Natural killer cell (primary cell): ENCODE measurements around the gene TSGA10. TPM values are rescaled to one million over a fixed set of nuclear protein-coding genes. Genes with fewer than 3 reads are reported as not detected.
"Not testable (repeated sequence)": the region's sequence is repeated elsewhere in the genome, so short reads cannot be mapped to it uniquely, and the experiment has no call there.

Experiments
- ATAC-seq, 3 donors: fragments of 150-1000 bp in 2 of 3; fragments of 200-7000 bp in 1 of 3; cut with Tn5 transposase; 1 replicate in 1 of 3; 2 replicates in 2 of 3; pipeline ENCODE4 v1.10.0; 2021; ENCODE audit warnings: mild to moderate bottlenecking in 2 of 3, moderate library complexity in 2 of 3
- DNase-seq, 2 donors: peaks; one replicate each; pipeline versions ENCODE4 v3.0.0 to v3.0.0-alpha.2; 2013 to 2021; ENCODE audit warnings: mixed read lengths in 1 of 2
- H3K27ac ChIP-seq: one replicate; pipeline ENCODE4 v1.5.1; 2013; ENCODE audit warnings: mild to moderate bottlenecking, low read length
- H3K27me3 ChIP-seq: one replicate; pipeline ENCODE4 v1.6.1; 2013; ENCODE audit warnings: low read length; ENCODE audit not compliant: control insufficient read depth, insufficient read depth
- H3K36me3 ChIP-seq: one replicate; pipeline ENCODE4 v1.6.1; 2013; ENCODE audit warnings: low read length; ENCODE audit not compliant: control insufficient read depth, insufficient read depth
- H3K4me1 ChIP-seq: one replicate; pipeline ENCODE4 v1.6.1; 2013; ENCODE audit warnings: low read length; ENCODE audit not compliant: control insufficient read depth, insufficient read depth
- H3K4me3 ChIP-seq: one replicate; pipeline ENCODE4 v1.5.1; 2013; ENCODE audit warnings: low read length
- H3K9me3 ChIP-seq: one replicate; pipeline ENCODE4 v1.6.1; 2013; ENCODE audit warnings: low read length; ENCODE audit not compliant: control insufficient read depth, insufficient read depth
- H3K27ac Mint-ChIP-seq, 2 donors: one replicate each; pipeline ENCODE4 v1.8.0; 2022; ENCODE audit warnings: mild to moderate bottlenecking in 2 of 2, mixed read lengths in 2 of 2, moderate library complexity in 1 of 2
- H3K27me3 Mint-ChIP-seq, 2 donors: one replicate each; pipeline ENCODE4 v1.8.0; 2022; ENCODE audit warnings: low read depth in 2 of 2, mixed read lengths in 2 of 2
- H3K36me3 Mint-ChIP-seq: one replicate; pipeline ENCODE4 v1.8.0; 2022; ENCODE audit warnings: mixed read lengths
- H3K4me1 Mint-ChIP-seq, 2 donors: one replicate each; pipeline ENCODE4 v1.8.0; 2022; ENCODE audit warnings: mixed read lengths in 2 of 2
- H3K4me3 Mint-ChIP-seq: one replicate; pipeline ENCODE4 v1.8.0; 2022; ENCODE audit warnings: mild to moderate bottlenecking, moderate library complexity, mixed read lengths
- H3K9me3 Mint-ChIP-seq, 2 donors: one replicate each; pipeline ENCODE4 v1.8.0; 2022; ENCODE audit warnings: mixed read lengths in 2 of 2
- WGBS: methylation state at CpG from one replicate; pipeline ENCODE4 v1.1.7; 2013; ENCODE audit warnings: missing lambda C conversion rate; ENCODE audit not compliant: insufficient coverage; 5-methylcytosine and 5-hydroxymethylcytosine counted together
- intact Hi-C: fragments of 100-400 bp; cut with micrococcal nuclease; formaldehyde crosslinking; loops from one replicate; pipeline ENCODE4 v1.14.2; 2022
- total RNA-seq, 4 donors: library from RNA; stranded (reverse); fragments of 120-200 nt in 1 of 4; gene quantifications; one replicate each; pipeline versions ENCODE4 v1.2.3 to v1.2.4, GENCODE V29; 2013 to 2022
- TF ChIP-seq, protein P1 (sequence below): fragments of 200-600 bp; IDR thresholded peaks from one replicate; pipeline ENCODE4 v1.8.0; 2022; ENCODE audit warnings: antibody characterized with exemption

TSGA10 gene
- total RNA-seq, 3 donors from 2014 or later (not counting 1 experiment from before 2014, with no cell fraction given): 8.4 to 16.0 (median 11.5) TPM

DNA sequence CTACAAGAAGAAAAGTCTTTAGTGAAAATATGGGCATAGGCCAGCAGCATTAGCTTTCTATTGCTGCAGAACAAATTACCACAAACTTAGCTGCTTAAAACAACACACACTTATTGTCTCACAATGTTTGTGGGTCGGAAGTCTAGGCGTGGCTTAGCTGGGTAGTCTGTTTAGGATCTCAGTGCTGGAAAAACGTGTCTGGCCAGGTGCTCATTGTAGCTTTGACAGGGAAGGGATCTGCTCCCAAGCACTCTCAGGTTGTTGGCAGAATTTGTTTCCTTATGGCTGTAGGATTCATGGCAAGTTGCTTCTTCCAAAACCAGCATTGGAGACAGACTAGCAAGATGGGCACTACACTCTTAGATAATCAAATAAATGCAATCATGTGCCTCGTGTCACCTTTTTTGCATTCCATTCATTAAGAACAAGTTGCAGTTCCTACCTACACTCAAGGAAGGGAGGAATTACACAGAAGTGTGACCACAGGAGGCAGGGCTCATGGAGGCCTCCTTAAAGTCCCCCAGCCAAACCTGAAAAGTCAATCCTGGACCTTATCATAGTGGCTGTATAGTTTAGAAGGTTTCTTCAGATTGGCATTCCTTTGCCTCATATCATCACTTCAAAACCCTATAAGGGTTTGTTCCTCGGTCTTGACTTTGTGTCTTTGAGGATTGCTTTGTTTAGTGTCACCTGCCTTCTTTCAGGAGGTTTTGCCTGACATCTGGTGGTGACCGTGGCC is 43.5 kb upstream of the TSGA10 start:
- Mint-ChIP-seq H3K4me1 (peaks cover 0 to 9% of the 10 kb centered on the region in 2 donors), H3K4me3 (no peak overlapping the region), H3K36me3 (no peaks in the 10 kb centered on the region), H3K27ac (no peak overlapping the region), H3K27me3 (no peaks in the 10 kb centered on the region), H3K9me3 (no peaks in the 10 kb centered on the region)
- Histone ChIP-seq H3K9me3 (no peaks in the 10 kb centered on the region), H3K4me1 (no peaks in the 10 kb centered on the region), H3K36me3 (peaks cover 34% of the 10 kb centered on the region), H3K4me3 (no peak overlapping the region), H3K27ac (no peak overlapping the region), H3K27me3 (no peaks in the 10 kb centered on the region)
- TF ChIP-seq, protein P1, sequence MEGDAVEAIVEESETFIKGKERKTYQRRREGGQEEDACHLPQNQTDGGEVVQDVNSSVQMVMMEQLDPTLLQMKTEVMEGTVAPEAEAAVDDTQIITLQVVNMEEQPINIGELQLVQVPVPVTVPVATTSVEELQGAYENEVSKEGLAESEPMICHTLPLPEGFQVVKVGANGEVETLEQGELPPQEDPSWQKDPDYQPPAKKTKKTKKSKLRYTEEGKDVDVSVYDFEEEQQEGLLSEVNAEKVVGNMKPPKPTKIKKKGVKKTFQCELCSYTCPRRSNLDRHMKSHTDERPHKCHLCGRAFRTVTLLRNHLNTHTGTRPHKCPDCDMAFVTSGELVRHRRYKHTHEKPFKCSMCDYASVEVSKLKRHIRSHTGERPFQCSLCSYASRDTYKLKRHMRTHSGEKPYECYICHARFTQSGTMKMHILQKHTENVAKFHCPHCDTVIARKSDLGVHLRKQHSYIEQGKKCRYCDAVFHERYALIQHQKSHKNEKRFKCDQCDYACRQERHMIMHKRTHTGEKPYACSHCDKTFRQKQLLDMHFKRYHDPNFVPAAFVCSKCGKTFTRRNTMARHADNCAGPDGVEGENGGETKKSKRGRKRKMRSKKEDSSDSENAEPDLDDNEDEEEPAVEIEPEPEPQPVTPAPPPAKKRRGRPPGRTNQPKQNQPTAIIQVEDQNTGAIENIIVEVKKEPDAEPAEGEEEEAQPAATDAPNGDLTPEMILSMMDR: no peak
- ATAC-seq: no peak
- intact Hi-C loops: no loop called here
- WGBS: 90% methylated on average over 6 of the region's 6 CpGs
- no peak for DNase-seq

DNA sequence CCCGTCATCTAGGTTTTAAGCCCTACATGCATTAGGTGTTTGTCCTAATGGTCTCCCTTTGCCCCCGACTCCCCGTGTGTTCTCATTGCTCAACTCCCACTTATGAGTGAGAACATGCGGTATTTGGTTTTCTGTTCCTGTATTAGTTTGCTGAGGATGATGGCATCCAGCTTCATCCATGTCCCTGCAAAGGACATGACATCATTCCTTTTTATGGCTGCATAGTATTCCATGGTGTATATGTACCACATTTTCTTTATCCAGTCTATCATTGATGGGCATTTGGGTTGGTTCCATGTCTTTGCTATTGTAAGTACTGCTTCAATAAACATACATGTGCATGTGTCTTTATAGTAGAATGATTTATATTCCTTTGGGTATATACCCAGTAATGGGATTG is 37.6 kb upstream of the TSGA10 start:
- ATAC-seq: not testable (repeated sequence)

DNA sequence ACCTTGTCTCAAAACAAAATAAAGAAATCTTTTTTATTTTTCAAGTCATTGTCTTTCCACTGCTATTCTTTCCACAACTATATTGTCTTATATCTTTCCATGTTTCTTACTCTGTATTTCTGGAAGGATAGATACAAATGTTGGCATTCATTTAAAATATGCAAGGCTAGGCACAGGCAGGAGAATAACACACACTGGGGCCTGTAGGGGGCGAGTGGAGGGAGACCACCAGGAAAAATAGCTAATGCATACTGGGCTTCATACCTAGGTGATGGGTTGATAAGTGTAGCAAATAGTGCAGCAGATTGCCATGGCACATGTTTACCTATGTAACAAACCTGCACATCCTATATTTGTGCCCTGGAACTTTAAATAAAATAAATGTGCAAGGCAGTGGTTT is 35.8 kb upstream of the TSGA10 start:
- Mint-ChIP-seq H3K4me1 (peaks cover 2 to 11% of the 10 kb centered on the region in 2 donors), H3K9me3 (no peaks in the 10 kb centered on the region), H3K27ac (no peak overlapping the region), H3K4me3 (no peak overlapping the region), H3K36me3 (no peaks in the 10 kb centered on the region), H3K27me3 (no peaks in the 10 kb centered on the region)
- TF ChIP-seq, protein P1: no peak
- Histone ChIP-seq H3K9me3 (no peaks in the 10 kb centered on the region), H3K4me3 (no peak overlapping the region), H3K27ac (no peak overlapping the region), H3K27me3 (no peaks in the 10 kb centered on the region), H3K4me1 (no peaks in the 10 kb centered on the region), H3K36me3 (peaks cover 26% of the 10 kb centered on the region)
- intact Hi-C loops: no loop called here
- no peak for ATAC-seq
- WGBS: 79% methylated on average over 1 of the region's 1 CpG
- no peak for DNase-seq

More for the DNA sequence above, 37.6 kb upstream of the TSGA10 start:
- H3K27ac Mint-ChIP-seq, H3K27ac ChIP-seq, H3K27me3 Mint-ChIP-seq, H3K4me3 Mint-ChIP-seq, H3K27me3 ChIP-seq, H3K36me3 Mint-ChIP-seq, DNase-seq, H3K9me3 ChIP-seq, H3K4me1 ChIP-seq, H3K9me3 Mint-ChIP-seq, intact Hi-C loops, H3K4me3 ChIP-seq: not testable (repeated sequence)
- WGBS: 90% methylated on average over 4 of the region's 4 CpGs
- peaks cover 40% of the 10 kb centered on the region for H3K36me3 ChIP-seq
- H3K4me1 Mint-ChIP-seq: peaks cover 0 to 11% of the 10 kb centered on the region in 2 donors

DNA sequence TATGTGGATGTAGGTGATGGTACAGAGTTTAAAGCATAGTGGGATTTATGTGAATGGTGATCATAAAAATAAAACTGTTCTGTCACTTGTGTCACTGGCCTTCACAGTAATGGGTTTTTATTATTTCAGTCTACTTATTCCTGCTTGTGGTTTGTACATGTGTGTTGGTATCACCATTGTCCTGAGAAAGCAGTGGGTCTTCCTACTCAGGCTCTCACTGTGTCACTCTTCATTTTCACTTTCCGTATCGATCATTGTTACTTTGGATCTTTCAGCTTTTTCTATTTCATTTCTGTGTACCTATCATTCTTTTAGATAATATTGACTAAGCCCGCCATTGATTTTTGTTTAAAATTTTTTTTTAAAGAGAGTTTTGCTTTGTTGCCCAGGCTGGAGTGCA is 33.6 kb upstream of the TSGA10 start:
- ATAC-seq (no peak), DNase-seq (no peak)
- Mint-ChIP-seq H3K9me3 (no peaks in the 10 kb centered on the region), H3K4me1 (peaks cover 12 to 17% of the 10 kb centered on the region in 2 donors), H3K27me3 (no peaks in the 10 kb centered on the region), H3K4me3 (no peak overlapping the region), H3K36me3 (no peaks in the 10 kb centered on the region), H3K27ac (no peak overlapping the region)
- intact Hi-C loops: no loop called here
- TF ChIP-seq, protein P1: no peak
- WGBS: no CpG with 5 or more reads among the region's 3 CpGs
- Histone ChIP-seq H3K27me3 (no peaks in the 10 kb centered on the region), H3K4me3 (no peak overlapping the region), H3K36me3 (peaks cover 19% of the 10 kb centered on the region), H3K9me3 (no peaks in the 10 kb centered on the region), H3K27ac (no peak overlapping the region), H3K4me1 (no peaks in the 10 kb centered on the region)
